SH-SY5Y (cell line): ENCODE data around the gene ZBTB20.

Experiments
- GATA2 ChIP-seq: IDR thresholded peaks from 2 replicates; pipeline ENCODE4 v1.6.1; 2011; ENCODE audit warnings: mild to moderate bottlenecking, low read depth, low read length
- GATA3 ChIP-seq: IDR thresholded peaks from 2 replicates; pipeline ENCODE4 v1.6.1; 2011; ENCODE audit warnings: low read depth, mild to moderate bottlenecking, low read length, moderate library complexity

ZBTB20 gene

GRCh38 chr3:115154611-115155010 lies 7.5 kb upstream of the ZBTB20 start:
- no peak for TF ChIP-seq GATA3
- TF ChIP-seq GATA2: no peak

DNA sequence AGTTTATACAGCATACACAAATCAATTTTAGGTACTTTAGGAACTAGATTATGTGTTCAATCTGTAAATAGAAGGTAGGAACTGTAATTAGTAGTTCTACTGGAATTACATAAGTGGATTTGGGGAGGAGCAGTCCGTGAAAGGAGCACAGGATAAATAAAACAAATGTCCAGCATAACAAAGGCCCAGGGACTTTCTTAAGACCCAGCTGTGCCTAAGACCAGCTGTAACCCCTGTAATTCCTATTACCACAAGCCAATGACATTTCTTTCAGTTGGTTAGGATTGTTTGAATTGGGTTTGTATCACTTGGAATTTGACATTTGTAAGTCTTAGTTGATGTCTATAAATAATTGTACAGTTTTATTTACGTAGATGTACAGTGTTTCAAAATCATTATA lies 4.8 kb upstream of the ZBTB20 start:
- no peak for TF ChIP-seq GATA2
- TF ChIP-seq GATA3: no peak

GRCh38 chr3:115148142-115148790 lies 1.2 kb upstream of the ZBTB20 start:
- TF ChIP-seq GATA3 (no peak), GATA2 (no peak)

DNA sequence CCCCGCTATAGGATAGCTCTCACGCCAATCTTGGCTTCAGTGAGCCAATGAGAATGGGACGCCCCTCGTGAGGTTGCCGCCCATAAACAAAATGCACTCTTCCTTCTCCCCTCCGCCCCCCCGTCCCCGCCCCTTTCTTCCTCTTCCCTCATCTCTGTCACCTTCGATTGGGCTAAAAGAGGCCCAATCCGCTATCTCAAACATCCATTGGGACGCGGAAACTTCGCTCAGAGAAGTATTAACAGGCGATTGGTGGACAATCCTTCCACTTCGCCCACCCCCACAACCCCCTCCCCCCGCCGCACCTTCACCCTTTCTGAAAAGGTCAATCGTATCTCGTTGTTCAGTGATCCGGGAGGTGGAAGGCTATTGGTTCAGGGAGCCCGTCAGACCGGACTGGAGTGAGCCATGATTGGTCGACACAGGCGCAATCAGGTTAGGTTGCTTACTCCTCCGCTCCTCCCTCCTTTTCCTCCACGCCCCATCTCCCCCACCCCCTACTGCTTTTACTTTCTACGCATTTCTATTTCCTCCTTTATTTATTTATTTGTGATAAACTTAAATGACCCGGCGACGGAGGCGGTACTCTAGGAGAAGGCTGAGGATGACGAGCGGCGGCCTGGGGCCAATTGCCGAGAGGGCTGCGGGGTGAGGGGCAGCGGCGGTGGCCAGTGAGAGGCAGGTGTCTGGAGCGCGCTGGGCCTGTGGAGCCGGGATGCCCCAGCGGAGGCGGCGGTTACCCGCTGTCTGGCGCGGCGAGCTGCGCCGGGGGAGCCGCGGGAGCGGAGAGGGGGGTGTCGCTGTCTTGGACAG lies 447 bp upstream of the ZBTB20 start:
- no peak for TF ChIP-seq GATA3
- no peak for TF ChIP-seq GATA2

- TF ChIP-seq GATA2 (peak; percentile 79), GATA3 (no peak)
Observed at GRCh38 chr3:115146032-115146417, 1.1 kb downstream of the ZBTB20 start.

DNA sequence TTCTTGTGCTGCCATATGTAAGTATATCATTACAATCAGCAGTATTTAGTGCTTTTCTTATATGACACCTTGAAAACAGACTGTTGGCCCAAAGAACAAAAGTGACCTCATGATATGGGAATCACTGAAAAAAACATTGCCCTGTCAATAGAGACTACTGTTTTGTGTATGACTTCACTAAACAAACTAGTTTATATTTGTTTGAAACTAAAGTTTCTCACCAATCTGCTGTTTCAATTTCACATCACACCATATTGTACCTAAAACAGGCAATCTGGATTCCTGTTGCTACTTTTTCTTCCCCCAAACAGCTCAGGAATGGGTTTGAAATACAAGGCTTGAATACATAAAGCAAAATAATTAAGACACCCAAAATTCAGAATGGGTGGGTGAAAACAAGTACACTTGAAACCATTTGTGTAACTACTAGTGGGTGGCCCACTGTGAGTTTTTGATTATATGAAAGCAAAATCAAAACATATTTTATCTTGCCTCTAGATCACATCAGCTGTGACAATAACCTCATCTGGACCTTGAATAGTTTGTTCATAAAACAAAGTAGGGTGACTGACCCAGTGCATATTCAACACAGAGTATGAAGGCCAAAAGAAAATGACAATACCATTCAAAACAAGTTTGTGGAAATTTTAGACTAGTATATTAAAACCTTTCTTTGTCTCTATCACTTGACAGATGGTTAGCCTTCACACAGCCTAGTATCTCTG lies 5.9 kb downstream of the ZBTB20 start:
- TF ChIP-seq GATA2: no peak
- TF ChIP-seq GATA3: no peak

- no peak for TF ChIP-seq GATA3
- TF ChIP-seq GATA2: no peak
Observed at GRCh38 chr3:115139072-115139471, 8.0 kb downstream of the ZBTB20 start.

GRCh38 chr3:115134648-115135347 lies 12.3 kb downstream of the ZBTB20 start:
- TF ChIP-seq GATA2: no peak
- no peak for TF ChIP-seq GATA3

- TF ChIP-seq GATA3 (no peak), GATA2 (no peak)
Observed at GRCh38 chr3:115127208-115127607, 19.9 kb downstream of the ZBTB20 start.

GRCh38 chr3:115120597-115120996 lies 26.5 kb downstream of the ZBTB20 start:
- TF ChIP-seq GATA3 (no peak), GATA2 (no peak)

GRCh38 chr3:115113367-115113766 lies 33.7 kb downstream of the ZBTB20 start:
- TF ChIP-seq GATA3 (no peak), GATA2 (no peak)

- TF ChIP-seq GATA2 (no peak), GATA3 (no peak)
Observed at GRCh38 chr3:115111632-115112031, 35.5 kb downstream of the ZBTB20 start.

DNA sequence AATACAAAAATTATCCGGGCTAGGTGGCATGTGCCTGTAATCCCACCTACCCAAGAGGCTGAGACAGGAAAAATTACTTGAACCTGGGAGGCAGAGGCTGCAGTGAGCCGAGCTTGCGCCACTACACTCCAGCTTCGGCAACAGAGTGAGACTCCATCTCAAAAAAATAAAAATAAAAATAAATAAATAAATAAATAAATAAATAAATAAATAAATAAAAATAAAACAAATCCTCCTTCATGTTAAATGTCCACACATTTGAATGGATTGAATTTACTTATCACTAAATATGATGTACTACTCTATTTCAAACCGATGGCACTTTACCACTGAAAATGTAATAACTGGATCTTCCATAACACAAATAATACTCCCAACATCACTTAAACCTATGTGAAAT lies 36.3 kb downstream of the ZBTB20 start:
- no peak for TF ChIP-seq GATA3
- no peak for TF ChIP-seq GATA2

DNA sequence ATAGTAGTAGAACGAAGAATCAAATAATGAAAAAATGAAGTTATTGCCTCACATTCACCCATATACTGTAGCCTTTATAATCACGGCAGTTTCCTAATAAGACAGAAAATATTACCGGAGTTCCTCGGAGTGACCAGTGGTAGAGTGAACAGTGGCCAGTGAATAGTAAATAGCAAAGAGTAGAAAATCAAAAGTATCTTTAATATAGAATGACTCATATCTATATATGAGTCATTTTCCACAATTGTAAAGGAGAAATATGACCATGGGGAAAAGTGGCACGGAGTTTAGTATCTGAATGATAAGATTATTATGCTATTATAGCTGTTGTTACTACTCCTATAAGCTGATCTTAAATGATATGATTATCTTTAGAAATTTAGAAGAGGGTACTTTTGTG lies 38.5 kb downstream of the ZBTB20 start:
- no peak for TF ChIP-seq GATA3
- no peak for TF ChIP-seq GATA2

DNA sequence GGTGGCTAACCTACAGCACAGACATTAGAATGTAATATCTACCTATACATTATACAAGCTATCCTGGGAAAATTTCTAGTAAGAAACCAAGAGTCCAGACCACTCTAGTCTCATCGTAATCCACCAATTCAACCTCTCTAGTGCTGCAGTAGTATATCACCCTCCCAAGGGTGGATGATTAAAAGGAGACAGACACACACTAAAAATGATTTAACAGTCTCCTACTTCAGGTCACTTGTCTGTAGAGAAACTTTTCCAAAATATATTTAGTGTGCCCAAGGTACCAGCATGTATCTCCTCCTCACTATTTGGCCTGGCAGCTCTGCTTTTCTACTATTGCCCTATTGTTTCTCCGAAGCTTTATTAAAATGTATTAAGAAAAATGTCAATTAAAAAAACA lies 45.0 kb downstream of the ZBTB20 start:
- TF ChIP-seq GATA3 (no peak), GATA2 (no peak)
